ENCODE results near the gene WNT10A.

DNA sequence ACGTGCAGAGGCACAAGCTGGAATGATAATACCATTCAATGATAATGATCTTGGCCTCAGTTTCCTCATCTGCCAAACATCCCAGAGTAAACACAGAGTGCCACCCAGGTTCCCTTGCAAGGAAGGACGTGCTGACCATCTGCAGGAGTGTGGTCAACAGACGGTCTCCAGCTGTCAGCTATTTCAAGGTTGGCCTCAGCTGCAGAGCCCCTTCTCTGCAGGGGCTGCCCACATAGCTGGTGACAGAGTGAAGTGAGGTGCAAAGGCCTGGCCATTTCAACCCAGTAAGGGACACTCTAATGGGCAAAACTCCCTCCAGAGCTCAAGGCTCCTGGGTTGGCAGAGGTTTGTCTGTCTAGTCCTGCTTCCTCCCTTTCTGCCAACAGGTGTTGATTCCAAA is 29.4 kb upstream of the WNT10A start:
- TF ChIP-seq, protein P1, sequence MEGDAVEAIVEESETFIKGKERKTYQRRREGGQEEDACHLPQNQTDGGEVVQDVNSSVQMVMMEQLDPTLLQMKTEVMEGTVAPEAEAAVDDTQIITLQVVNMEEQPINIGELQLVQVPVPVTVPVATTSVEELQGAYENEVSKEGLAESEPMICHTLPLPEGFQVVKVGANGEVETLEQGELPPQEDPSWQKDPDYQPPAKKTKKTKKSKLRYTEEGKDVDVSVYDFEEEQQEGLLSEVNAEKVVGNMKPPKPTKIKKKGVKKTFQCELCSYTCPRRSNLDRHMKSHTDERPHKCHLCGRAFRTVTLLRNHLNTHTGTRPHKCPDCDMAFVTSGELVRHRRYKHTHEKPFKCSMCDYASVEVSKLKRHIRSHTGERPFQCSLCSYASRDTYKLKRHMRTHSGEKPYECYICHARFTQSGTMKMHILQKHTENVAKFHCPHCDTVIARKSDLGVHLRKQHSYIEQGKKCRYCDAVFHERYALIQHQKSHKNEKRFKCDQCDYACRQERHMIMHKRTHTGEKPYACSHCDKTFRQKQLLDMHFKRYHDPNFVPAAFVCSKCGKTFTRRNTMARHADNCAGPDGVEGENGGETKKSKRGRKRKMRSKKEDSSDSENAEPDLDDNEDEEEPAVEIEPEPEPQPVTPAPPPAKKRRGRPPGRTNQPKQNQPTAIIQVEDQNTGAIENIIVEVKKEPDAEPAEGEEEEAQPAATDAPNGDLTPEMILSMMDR (conservative IDR thresholded peaks at IDR 0.05; ENCODE audit: low read depth, low read length), result no peak
- no peak for TF ChIP-seq EZH2 (IDR thresholded peaks at IDR 0.05; ENCODE audit: borderline replicate concordance, low read depth, low read length, poor library complexity, severe bottlenecking)

Measured in A673 (cell line).